Amniotic epithelial cell (primary cell): ENCODE results near the gene SFRP5.

Experiments
- DNase-seq: peaks from one replicate; pipeline ENCODE4 v3.0.0-alpha.2; 2010; ENCODE audit warnings: low read depth

The SFRP5 gene

GRCh38 chr10:97771913-97772823 lies at the start of gene SFRP5:
SFRP5 (minus strand) TSS chr10:97771999; CDS start chr10:97771833, 166 bp downstream.
- DNase-seq = no peak

GRCh38 chr10:97820096-97820704 lies 48.4 kb upstream of the SFRP5 start:
- DNase-seq = no peak

- no peak for DNase-seq
Measured at GRCh38 chr10:97818572-97818971, 46.8 kb upstream of the SFRP5 start.

GRCh38 chr10:97816609-97817008 lies 44.8 kb upstream of the SFRP5 start:
- DNase-seq = no peak

- DNase-seq = no peak
Measured at GRCh38 chr10:97814996-97815395, 43.2 kb upstream of the SFRP5 start.

GRCh38 chr10:97813311-97813710 lies 41.5 kb upstream of the SFRP5 start:
- no peak for DNase-seq

GRCh38 chr10:97812696-97813095 lies 40.9 kb upstream of the SFRP5 start:
- no peak for DNase-seq

GRCh38 chr10:97811958-97812357 lies 40.2 kb upstream of the SFRP5 start:
- no peak for DNase-seq

GRCh38 chr10:97810446-97810845 lies 38.6 kb upstream of the SFRP5 start:
- no peak for DNase-seq

- DNase-seq = no peak
Measured at GRCh38 chr10:97805949-97806348, 34.1 kb upstream of the SFRP5 start.

GRCh38 chr10:97805096-97805884 lies 33.5 kb upstream of the SFRP5 start:
- no peak for DNase-seq

GRCh38 chr10:97801422-97801821 lies 29.6 kb upstream of the SFRP5 start:
- no peak for DNase-seq

- DNase-seq = no peak
Measured at GRCh38 chr10:97800474-97800873, 28.7 kb upstream of the SFRP5 start.

GRCh38 chr10:97798958-97799610 lies 27.3 kb upstream of the SFRP5 start:
- peak; percentile 3 for DNase-seq

- no peak for DNase-seq
Measured at GRCh38 chr10:97796651-97797050, 24.9 kb upstream of the SFRP5 start.

- no peak for DNase-seq
Measured at GRCh38 chr10:97795886-97796285, 24.1 kb upstream of the SFRP5 start.

GRCh38 chr10:97791824-97792721 lies 20.3 kb upstream of the SFRP5 start:
- peak; percentile 26 for DNase-seq

GRCh38 chr10:97789770-97790397 lies 18.1 kb upstream of the SFRP5 start:
- no peak for DNase-seq

- peak; percentile 87 for DNase-seq
Measured at GRCh38 chr10:97788552-97789442, 17.0 kb upstream of the SFRP5 start.

- no peak for DNase-seq
Measured at GRCh38 chr10:97785731-97786130, 13.9 kb upstream of the SFRP5 start.
